ENCODE results near the gene IL17F.

DNA sequence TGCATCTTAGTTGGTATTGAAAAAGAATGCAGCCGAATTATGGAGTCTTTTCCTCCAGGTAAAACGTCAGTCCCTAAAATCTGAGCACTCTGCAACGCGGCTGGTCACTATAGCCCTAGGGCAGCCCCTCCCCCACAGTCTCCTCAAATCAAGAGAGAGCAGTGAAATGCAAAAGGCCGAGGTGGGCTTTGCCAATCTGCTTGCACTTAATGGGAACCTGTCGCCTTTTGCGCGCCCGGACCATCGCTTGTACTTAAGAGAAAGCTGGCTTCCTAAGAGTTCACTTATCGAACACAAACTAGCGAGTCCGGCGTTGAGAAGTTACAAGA is 39.8 kb upstream of the IL17F start:
- TF ChIP-seq, protein P1, sequence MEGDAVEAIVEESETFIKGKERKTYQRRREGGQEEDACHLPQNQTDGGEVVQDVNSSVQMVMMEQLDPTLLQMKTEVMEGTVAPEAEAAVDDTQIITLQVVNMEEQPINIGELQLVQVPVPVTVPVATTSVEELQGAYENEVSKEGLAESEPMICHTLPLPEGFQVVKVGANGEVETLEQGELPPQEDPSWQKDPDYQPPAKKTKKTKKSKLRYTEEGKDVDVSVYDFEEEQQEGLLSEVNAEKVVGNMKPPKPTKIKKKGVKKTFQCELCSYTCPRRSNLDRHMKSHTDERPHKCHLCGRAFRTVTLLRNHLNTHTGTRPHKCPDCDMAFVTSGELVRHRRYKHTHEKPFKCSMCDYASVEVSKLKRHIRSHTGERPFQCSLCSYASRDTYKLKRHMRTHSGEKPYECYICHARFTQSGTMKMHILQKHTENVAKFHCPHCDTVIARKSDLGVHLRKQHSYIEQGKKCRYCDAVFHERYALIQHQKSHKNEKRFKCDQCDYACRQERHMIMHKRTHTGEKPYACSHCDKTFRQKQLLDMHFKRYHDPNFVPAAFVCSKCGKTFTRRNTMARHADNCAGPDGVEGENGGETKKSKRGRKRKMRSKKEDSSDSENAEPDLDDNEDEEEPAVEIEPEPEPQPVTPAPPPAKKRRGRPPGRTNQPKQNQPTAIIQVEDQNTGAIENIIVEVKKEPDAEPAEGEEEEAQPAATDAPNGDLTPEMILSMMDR (IDR thresholded peaks at IDR 0.05), result no peak
- TF ChIP-seq POLR2A (IDR thresholded peaks at IDR 0.05), result no peak

Data from esophagus squamous epithelium (tissue), 4 donors.